ENCODE data around the gene TMPRSS4.

- TF ChIP-seq CTCF (IDR thresholded peaks at IDR 0.05) (no peak), POLR2A (IDR thresholded peaks at IDR 0.05) (no peak)
Observed at GRCh38 chr11:118126082-118126838, 49.4 kb downstream of the TMPRSS4 start.

Measured in body of pancreas (tissue), 4 donors.